Measurements from ENCODE around the gene MSI2. TPM values are rescaled to one million over a fixed set of nuclear protein-coding genes. Genes with fewer than 3 reads are reported as not detected.

Gene MSI2
- total and polyA plus RNA-seq, 12 donors: 32.6 to 411 (median 148) TPM

- 67 to 82% (median 79%) methylated on average over 11 to 12 of the region's 12 CpGs for WGBS, 4 donors
- TF ChIP-seq POLR2A (IDR thresholded peaks at IDR 0.05): no peak
- TF ChIP-seq CTCF (IDR thresholded peaks at IDR 0.05): no peak
- Histone ChIP-seq H3K9me3 (replicated peaks in 1 of 3) (peaks cover 0 to 4% (median 0%) of the 10 kb centered on the region in 3 donors), H3K4me1 (replicated peaks in 1 of 2) (peaks cover 17 to 24% of the 10 kb centered on the region in 2 donors), H3K36me3 (replicated peaks in 1 of 2) (no peaks in the 10 kb centered on the region), H3K4me3 (no peak overlapping the region), H3K27me3 (no peaks in the 10 kb centered on the region), H3K27ac (peak overlapping the region in 1 of 5 donors; percentile 50)
- intact Hi-C loops (cut with DNase I): no loop called here
- DNase-seq: peak in 2 of 7 donors; percentile 44 to 83
These were observed 119.5 kb downstream of the MSI2 start for GRCh38 chr17:57375770-57376225.

- Histone ChIP-seq H3K36me3 (replicated peaks in 1 of 2) (no peaks in the 10 kb centered on the region), H3K4me1 (replicated peaks in 1 of 2) (peaks cover 17 to 20% of the 10 kb centered on the region in 2 donors), H3K4me3 (no peak overlapping the region), H3K27ac (no peak overlapping the region), H3K9me3 (replicated peaks in 1 of 3) (peaks cover 0 to 4% (median 0%) of the 10 kb centered on the region in 3 donors), H3K27me3 (no peaks in the 10 kb centered on the region)
- intact Hi-C loops (cut with DNase I): no loop called here
- TF ChIP-seq CTCF (IDR thresholded peaks at IDR 0.05) (no peak), POLR2A (IDR thresholded peaks at IDR 0.05) (no peak)
- DNase-seq: peak in 2 of 7 donors; percentile 31 to 49
- 82 to 88% (median 84%) methylated on average over 7 of the region's 7 CpGs for WGBS, 4 donors
These were observed 120.8 kb downstream of the MSI2 start for GRCh38 chr17:57377094-57377493.

- no peak overlapping the region for H3K4me3 ChIP-seq
- no peaks in the 10 kb centered on the region for H3K27me3 ChIP-seq
- peaks cover 17 to 18% of the 10 kb centered on the region in 2 donors for H3K4me1 ChIP-seq (replicated peaks in 1 of 2)
- 24 to 40% (median 27%) methylated on average over 13 of the region's 13 CpGs for WGBS, 4 donors
- TF ChIP-seq CTCF (IDR thresholded peaks at IDR 0.05): no peak
- no peak for TF ChIP-seq POLR2A (IDR thresholded peaks at IDR 0.05)
- peak in 2 of 7 donors; percentile 30 to 59 for DNase-seq
- H3K27ac ChIP-seq: peak overlapping the region in 4 of 5 donors; percentile 40 to 83 (median 66)
- intact Hi-C loops (cut with DNase I): no loop called here
- no peaks in the 10 kb centered on the region for H3K36me3 ChIP-seq (replicated peaks in 1 of 2)
- H3K9me3 ChIP-seq (replicated peaks in 1 of 3): no peaks in the 10 kb centered on the region
These were observed 123.0 kb downstream of the MSI2 start for GRCh38 chr17:57379237-57379894.

GRCh38 chr17:57379895-57380434 is 123.6 kb downstream of the MSI2 start:
- H3K9me3 ChIP-seq (replicated peaks in 1 of 3): no peaks in the 10 kb centered on the region
- no peaks in the 10 kb centered on the region for H3K27me3 ChIP-seq
- intact Hi-C loops (cut with DNase I): no loop called here
- no peaks in the 10 kb centered on the region for H3K36me3 ChIP-seq (replicated peaks in 1 of 2)
- peak in 1 of 7 donors; percentile 46 for DNase-seq
- no peak for TF ChIP-seq CTCF (IDR thresholded peaks at IDR 0.05)
- TF ChIP-seq POLR2A (IDR thresholded peaks at IDR 0.05): no peak
- 87 to 91% (median 89%) methylated on average over 12 of the region's 12 CpGs for WGBS, 4 donors
- no peak overlapping the region for H3K4me3 ChIP-seq
- H3K4me1 ChIP-seq (replicated peaks in 1 of 2): peaks cover 17 to 18% of the 10 kb centered on the region in 2 donors
- H3K27ac ChIP-seq: peak overlapping the region in 4 of 5 donors; percentile 40 to 83 (median 58)

Data from adrenal gland (tissue), 12 donors.